HFFc6 (cell line): ENCODE measurements around the gene COASY. TPM values are rescaled to one million over a fixed set of nuclear protein-coding genes. Genes with fewer than 3 reads are reported as not detected.

Source experiments
- DNase-seq: peaks from one replicate; pipeline ENCODE4 v3.0.0-alpha.2; 2018
- H3K27ac Mint-ChIP-seq: 2 replicates; pipeline ENCODE4 v1.8.0; 2020; ENCODE audit warnings: mild to moderate bottlenecking, mixed read lengths
- H3K27me3 Mint-ChIP-seq: 2 replicates; pipeline ENCODE4 v1.8.0; 2021; ENCODE audit warnings: mild to moderate bottlenecking, moderate library complexity, mixed read lengths; ENCODE audit not compliant: insufficient read depth
- H3K36me3 Mint-ChIP-seq: 2 replicates; pipeline ENCODE4 v1.8.0; 2021; ENCODE audit warnings: low read depth, mixed read lengths
- H3K4me1 Mint-ChIP-seq: 2 replicates; pipeline ENCODE4 v1.8.0; 2020; ENCODE audit warnings: low read depth, mixed read lengths
- H3K4me3 Mint-ChIP-seq: 2 replicates; pipeline ENCODE4 v1.8.0; 2020; ENCODE audit warnings: mild to moderate bottlenecking, moderate library complexity, mixed read lengths
- H3K9me3 Mint-ChIP-seq: 2 replicates; pipeline ENCODE4 v1.8.0; 2020; ENCODE audit warnings: mild to moderate bottlenecking, mixed read lengths
- CTCF ChIP-seq: fragments of 200-600 bp; sonication (generic); IDR thresholded peaks from 2 replicates; pipeline ENCODE4 v1.5.0; 2021; ENCODE audit warnings: antibody characterized with exemption, mild to moderate bottlenecking
- long read RNA-seq: library from polyadenylated mRNA; unstranded; transcript quantifications from one replicate; pipeline ENCODE4 v2.0.0, GENCODE V29; 2019
- total RNA-seq, 6 experiments: library from RNA; stranded (reverse); fragmentation: NEBNext Ultra II Directional; extraction: Animal tissue kit (Norgen Biotek cat#: 25700); gene quantifications; 2 replicates in 1 of 6; 3 replicates in 5 of 6; pipeline ENCODE4 v1.2.3, GENCODE V29; 2021

The COASY gene
- total RNA-seq: 10 to 100 TPM; 64.6 to 77.6 (median 71.1) TPM
- long read RNA-seq, transcript COASY-201 (9 exons, 2,458 nt): major isoform, 44 of 68 reads
- long read RNA-seq, transcript COASY-202 (10 exons, 2,071 nt): minor isoform, 15 of 68 reads
- long read RNA-seq, partial matches to known transcripts: 3 of 68 reads
- long read RNA-seq, other reads (novel, unspliced or antisense): 5 of 68 reads

GRCh38 chr17:42561897-42562387, at the start of gene COASY:
TSS of gene COASY (plus strand) at chr17:42562148. CDS start at chr17:42562623, 475 bp downstream.
- peak within 1 kb of the TSS; percentile 92 for H3K4me3 Mint-ChIP-seq
- H3K27me3 Mint-ChIP-seq: peaks cover 2% of the 10 kb centered on the region; the same call in 1 of the 2 replicates

GRCh38 chr17:42512246-42512645, 49.7 kb upstream of the COASY start:
- no peak overlapping the region for H3K4me3 Mint-ChIP-seq
- peaks cover 26% of the 10 kb centered on the region for H3K36me3 Mint-ChIP-seq
- H3K27ac Mint-ChIP-seq: no peak overlapping the region; the same call in 1 of the 2 replicates
- DNase-seq: no peak
- peaks cover 2% of the 10 kb centered on the region; the same call in 1 of the 2 replicates for H3K27me3 Mint-ChIP-seq
- H3K4me1 Mint-ChIP-seq: peaks cover 24% of the 10 kb centered on the region
- no peak for TF ChIP-seq CTCF
- H3K9me3 Mint-ChIP-seq: no peaks in the 10 kb centered on the region

More at GRCh38 chr17:42561897-42562387, at the start of gene COASY:
- Mint-ChIP-seq H3K4me1 (peaks cover 43% of the 10 kb centered on the region), H3K9me3 (peaks cover 4% of the 10 kb centered on the region; the same call in 1 of the 2 replicates), H3K36me3 (peaks cover 28% of the 10 kb centered on the region), H3K27ac (peak within 1 kb of the TSS; percentile 90)
- TF ChIP-seq CTCF: no peak
- peak; percentile 96 for DNase-seq

GRCh38 chr17:42512733-42513251, 49.2 kb upstream of the COASY start:
- no peak overlapping the region for H3K4me3 Mint-ChIP-seq

GRCh38 chr17:42513686-42514085, 48.3 kb upstream of the COASY start:
- Mint-ChIP-seq H3K9me3 (no peaks in the 10 kb centered on the region), H3K27me3 (peaks cover 1% of the 10 kb centered on the region; the same call in 1 of the 2 replicates), H3K4me1 (peaks cover 35% of the 10 kb centered on the region), H3K36me3 (peaks cover 18% of the 10 kb centered on the region), H3K4me3 (no peak overlapping the region), H3K27ac (no peak overlapping the region)
- no peak for DNase-seq
- TF ChIP-seq CTCF: no peak

More at GRCh38 chr17:42512733-42513251, 49.2 kb upstream of the COASY start:
- no peak for TF ChIP-seq CTCF
- H3K27ac Mint-ChIP-seq: no peak overlapping the region
- H3K36me3 Mint-ChIP-seq: peaks cover 24% of the 10 kb centered on the region
- H3K9me3 Mint-ChIP-seq: no peaks in the 10 kb centered on the region
- H3K4me1 Mint-ChIP-seq: peaks cover 30% of the 10 kb centered on the region
- DNase-seq: no peak
- H3K27me3 Mint-ChIP-seq: peaks cover 2% of the 10 kb centered on the region; the same call in 1 of the 2 replicates

- H3K4me1 Mint-ChIP-seq: peaks cover 36% of the 10 kb centered on the region
- no peaks in the 10 kb centered on the region; the same call in 1 of the 2 replicates for H3K27me3 Mint-ChIP-seq
- H3K27ac Mint-ChIP-seq: no peak overlapping the region
- TF ChIP-seq CTCF: no peak
- H3K36me3 Mint-ChIP-seq: peaks cover 16% of the 10 kb centered on the region
- DNase-seq: no peak
- H3K9me3 Mint-ChIP-seq: no peaks in the 10 kb centered on the region
- no peak overlapping the region for H3K4me3 Mint-ChIP-seq
Measured at GRCh38 chr17:42514279-42514678, 47.7 kb upstream of the COASY start.
